Lower leg skin (tissue), 3 donors: ENCODE data around the gene THRA.

Experiments
- CTCF ChIP-seq, 3 donors: fragments of 450-650 bp; IDR thresholded peaks; one replicate each; pipeline ENCODE4 v1.5.1; 2016; ENCODE audit warnings: antibody characterized with exemption in 3 of 3, mild to moderate bottlenecking in 3 of 3, moderate library complexity in 2 of 3
- POLR2A ChIP-seq, 2 donors: fragments of 450-650 bp; IDR thresholded peaks; one replicate each; pipeline ENCODE4 v1.6.1; 2016 to 2017; ENCODE audit warnings: antibody characterized with exemption in 2 of 2, mild to moderate bottlenecking in 1 of 2, moderate library complexity in 1 of 2

GRCh38 chr17:40124279-40125141 is 61.7 kb downstream of the THRA start:
- TF ChIP-seq CTCF (IDR thresholded peaks at IDR 0.05) = no peak
- TF ChIP-seq POLR2A (IDR thresholded peaks at IDR 0.05) = no peak
